HG03139 (cell line): ENCODE data around the gene CTDP1.
"Not testable (repeated sequence)": the region's sequence is repeated elsewhere in the genome, so short reads cannot be mapped to it uniquely, and the experiment has no call there.

ENCODE experiments used
- ATAC-seq: cut with Tn5 transposase; IDR thresholded peaks from one replicate; pipeline ENCODE4 v1.9.1; 2021; ENCODE audit not compliant: unreplicated experiment

The CTDP1 gene

GRCh38 chr18:79739440-79739778 is 59.8 kb downstream of the CTDP1 start:
- no peak for ATAC-seq

- not testable (repeated sequence) for ATAC-seq
These were observed 60.4 kb downstream of the CTDP1 start for GRCh38 chr18:79740047-79740446.

- ATAC-seq = no peak
These were observed 61.1 kb downstream of the CTDP1 start for GRCh38 chr18:79740521-79741361.

- ATAC-seq = no peak
These were observed 61.7 kb downstream of the CTDP1 start for GRCh38 chr18:79741362-79741700.

GRCh38 chr18:79742076-79742475 is 62.5 kb downstream of the CTDP1 start:
- ATAC-seq = no peak

- ATAC-seq = no peak
These were observed 65.0 kb downstream of the CTDP1 start for GRCh38 chr18:79744625-79745024.

GRCh38 chr18:79746730-79747129 is 67.1 kb downstream of the CTDP1 start:
- ATAC-seq = no peak

GRCh38 chr18:79747156-79747845 is 67.7 kb downstream of the CTDP1 start:
- ATAC-seq = no peak

- no peak for ATAC-seq
These were observed 68.9 kb downstream of the CTDP1 start for GRCh38 chr18:79748321-79749180.

- no peak for ATAC-seq
These were observed 69.9 kb downstream of the CTDP1 start for GRCh38 chr18:79749251-79750191.

GRCh38 chr18:79750980-79751571 is 71.5 kb downstream of the CTDP1 start:
- no peak for ATAC-seq

GRCh38 chr18:79751918-79752578 is 72.4 kb downstream of the CTDP1 start:
- ATAC-seq = not testable (repeated sequence)

GRCh38 chr18:79752946-79753345 is 73.3 kb downstream of the CTDP1 start:
- ATAC-seq = not testable (repeated sequence)

GRCh38 chr18:79753391-79753851 is 73.8 kb downstream of the CTDP1 start:
- no peak for ATAC-seq

- ATAC-seq = no peak
These were observed 74.6 kb downstream of the CTDP1 start for GRCh38 chr18:79754022-79754761.

- ATAC-seq = no peak
These were observed 75.3 kb downstream of the CTDP1 start for GRCh38 chr18:79754831-79755351.

GRCh38 chr18:79755496-79756142 is 76.0 kb downstream of the CTDP1 start:
- no peak for ATAC-seq

- no peak for ATAC-seq
These were observed 76.5 kb downstream of the CTDP1 start for GRCh38 chr18:79756143-79756500.
